Activated gamma-delta T cell (primary cell): ENCODE measurements around the gene SH3PXD2A.
"Not testable (repeated sequence)": the region's sequence is repeated elsewhere in the genome, so short reads cannot be mapped to it uniquely, and the experiment has no call there.

Experiments
- DNase-seq: peaks from one replicate; lab custom pipeline; 2025; lab: John Stamatoyannopoulos, UW

SH3PXD2A gene

GRCh38 chr10:103666087-103666761 lies 189.2 kb downstream of the SH3PXD2A start:
- no peak for DNase-seq

GRCh38 chr10:103665162-103665889 lies 190.1 kb downstream of the SH3PXD2A start:
- DNase-seq = no peak

- no peak for DNase-seq
Measured at GRCh38 chr10:103663802-103664201, 191.6 kb downstream of the SH3PXD2A start.

GRCh38 chr10:103663236-103663635 lies 192.1 kb downstream of the SH3PXD2A start:
- DNase-seq = no peak

- DNase-seq = not testable (repeated sequence)
Measured at GRCh38 chr10:103662704-103663103, 192.7 kb downstream of the SH3PXD2A start.

GRCh38 chr10:103661198-103661950 lies 194.0 kb downstream of the SH3PXD2A start:
- DNase-seq = peak; percentile 20

- DNase-seq = no peak
Measured at GRCh38 chr10:103660364-103661197, 194.8 kb downstream of the SH3PXD2A start.

GRCh38 chr10:103659674-103660363 lies 195.6 kb downstream of the SH3PXD2A start:
- no peak for DNase-seq

GRCh38 chr10:103658049-103658577 lies 197.3 kb downstream of the SH3PXD2A start:
- no peak for DNase-seq

- no peak for DNase-seq
Measured at GRCh38 chr10:103657061-103657591, 198.2 kb downstream of the SH3PXD2A start.

GRCh38 chr10:103654925-103655324 lies 200.5 kb downstream of the SH3PXD2A start:
- no peak for DNase-seq

GRCh38 chr10:103653581-103654037 lies 201.8 kb downstream of the SH3PXD2A start:
- DNase-seq = no peak

- no peak for DNase-seq
Measured at GRCh38 chr10:103652599-103653281, 202.6 kb downstream of the SH3PXD2A start.

- DNase-seq = no peak
Measured at GRCh38 chr10:103651783-103652476, 203.4 kb downstream of the SH3PXD2A start.

- DNase-seq = no peak
Measured at GRCh38 chr10:103651333-103651732, 204.0 kb downstream of the SH3PXD2A start.

GRCh38 chr10:103649654-103650423 lies 205.5 kb downstream of the SH3PXD2A start:
- no peak for DNase-seq

- DNase-seq = no peak
Measured at GRCh38 chr10:103648636-103649532, 206.5 kb downstream of the SH3PXD2A start.
